Breast epithelium (tissue), 3 donors: ENCODE data around the gene MYLK.

Source experiments
- CTCF ChIP-seq, 3 donors: fragments of 450-650 bp; IDR thresholded peaks; one replicate each; pipeline ENCODE4 v1.5.1; 2016 to 2017; ENCODE audit warnings: antibody characterized with exemption in 3 of 3, mild to moderate bottlenecking in 3 of 3, moderate library complexity in 3 of 3
- POLR2A ChIP-seq: fragments of 450-650 bp; IDR thresholded peaks from one replicate; pipeline ENCODE4 v1.6.1; 2016; ENCODE audit warnings: antibody characterized with exemption, mild to moderate bottlenecking, moderate library complexity

- TF ChIP-seq CTCF (IDR thresholded peaks at IDR 0.05) (no peak), POLR2A (no peak)
Measured at GRCh38 chr3:123818921-123819429, 65.2 kb downstream of the MYLK start.
